H1 (cell line): ENCODE data around the gene COQ8B. TPM values are rescaled to one million over a fixed set of nuclear protein-coding genes. Genes with fewer than 3 reads are reported as not detected.

ENCODE experiments used
- BRCA1 ChIP-seq: IDR thresholded peaks from 2 replicates; pipeline ENCODE4 v1.6.1; 2012; ENCODE audit warnings: low read depth, low read length, improper control_type of control experiment
- CEBPB ChIP-seq: IDR thresholded peaks from 2 replicates; pipeline ENCODE4 v1.6.1; 2012; ENCODE audit warnings: low read depth, low read length
- EGR1 ChIP-seq: IDR thresholded peaks from 2 replicates; pipeline ENCODE4 v1.6.1; 2011; ENCODE audit warnings: low read depth, low read length, borderline replicate concordance
- JUND ChIP-seq: IDR thresholded peaks from 2 replicates; pipeline ENCODE4 v1.6.1; 2011; ENCODE audit warnings: mild to moderate bottlenecking, improper control_type of control experiment, low read length
- NRF1 ChIP-seq: IDR thresholded peaks from 2 replicates; pipeline ENCODE4 v1.6.1; 2011; ENCODE audit warnings: mild to moderate bottlenecking, low read depth, low read length, improper control_type of control experiment
- POLR2A ChIP-seq, 2 experiments: IDR thresholded peaks; 1 replicate in 1 of 2; 2 replicates in 1 of 2; pipeline ENCODE4 v1.6.1; 2011; ENCODE audit warnings: low read depth in 2 of 2, low read length in 2 of 2, mild to moderate bottlenecking in 2 of 2; ENCODE audit errors: control extremely low read depth in 1 of 2
- POU5F1 ChIP-seq: IDR thresholded peaks from 2 replicates; pipeline ENCODE4 v1.6.1; 2011; ENCODE audit warnings: low read depth, mild to moderate bottlenecking, low read length, moderate library complexity
- RFX5 ChIP-seq: IDR thresholded peaks from 2 replicates; pipeline ENCODE4 v1.6.1; 2011; ENCODE audit warnings: low read depth, low read length, improper control_type of control experiment, borderline replicate concordance
- TAF1 ChIP-seq: IDR thresholded peaks from 2 replicates; pipeline ENCODE4 v1.6.1; 2011; ENCODE audit warnings: mild to moderate bottlenecking, low read depth, low read length
- polyA plus RNA-seq, 7 experiments: library from polyadenylated mRNA; depleted of rRNA in 3 of 7; stranded (reverse) in 5 of 7; unstranded in 2 of 7; fragments of >200 nt in 5 of 7; fragments of 200-250 nt in 2 of 7; gene quantifications; 1 replicate in 5 of 7; 2 replicates in 1 of 7; 4 replicates in 1 of 7; pipeline versions ENCODE4 v1.2.1 to v1.2.3, GENCODE V29; 2011 to 2013; ENCODE audit warnings: missing spikeins in 2 of 7, mixed read lengths in 2 of 7
- total RNA-seq: library from RNA; stranded (reverse); fragmentation: NEBNext Ultra II Directional; extraction: Animal tissue kit (Norgen Biotek cat#: 25700); gene quantifications from 2 replicates; pipeline ENCODE4 v1.2.1, GENCODE V29; 2021
- TF ChIP-seq, protein P1 (sequence below): IDR thresholded peaks from 2 replicates; pipeline ENCODE4 v1.6.1; 2012; ENCODE audit warnings: inconsistent platforms

Gene COQ8B
- total and polyA plus RNA-seq, 2 of the 8 experiments (the other 6 are each of a cell fraction or from before 2014, with no cell fraction given), result 41.7 to 46.1 TPM

DNA sequence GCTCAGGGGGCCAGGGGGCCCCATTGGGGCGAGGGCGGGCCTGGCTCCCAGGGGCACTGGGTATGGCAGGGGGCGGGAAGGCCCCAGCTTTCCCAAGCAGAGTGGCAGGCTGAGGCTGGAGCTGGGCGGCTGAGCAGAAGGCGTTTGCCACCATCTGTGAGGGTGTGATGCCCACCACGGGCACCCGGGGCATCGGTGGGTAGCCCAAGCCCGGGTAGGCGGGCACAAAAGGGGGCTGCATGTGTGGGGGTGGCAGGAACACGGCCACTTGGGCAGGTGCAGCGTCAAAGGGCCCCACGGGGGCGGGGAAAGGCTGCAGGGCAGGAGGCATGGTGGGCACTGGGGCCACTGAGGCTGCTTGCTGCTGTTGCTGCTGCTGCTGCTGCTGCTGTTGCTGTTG, 49.1 kb downstream of the COQ8B start (continued):
- no peak for TF ChIP-seq BRCA1
- no peak for TF ChIP-seq JUND
- no peak for TF ChIP-seq CEBPB
- TF ChIP-seq TAF1, result no peak
- no peak for TF ChIP-seq EGR1
- TF ChIP-seq, protein P1, sequence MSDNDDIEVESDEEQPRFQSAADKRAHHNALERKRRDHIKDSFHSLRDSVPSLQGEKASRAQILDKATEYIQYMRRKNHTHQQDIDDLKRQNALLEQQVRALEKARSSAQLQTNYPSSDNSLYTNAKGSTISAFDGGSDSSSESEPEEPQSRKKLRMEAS, result no peak
- no peak for TF ChIP-seq POLR2A (IDR thresholded peaks at IDR 0.05; ENCODE audit: control extremely low read depth in 1 of 2, low read depth in 2 of 2, low read length in 2 of 2)
- TF ChIP-seq POU5F1, result no peak
- TF ChIP-seq NRF1, result no peak
- TF ChIP-seq RFX5, result no peak
